A673 (cell line): ENCODE results near the gene FLACC1. TPM values are rescaled to one million over a fixed set of nuclear protein-coding genes. Genes with fewer than 3 reads are reported as not detected.

Experiments used
- BruUV-seq: library from RNA; stranded (reverse); fragments of 400-500 nt; replicated peaks from 2 replicates; lab custom pipeline; 2021; lab: Mats Ljungman, UMichigan
- CTCF ChIA-PET: fragments of 300-600 bp; sonication (Branson Sonifier 250); formaldehyde crosslinking; loops from one replicate; lab custom pipeline; 2022; ENCODE audit warnings: antibody characterized with exemption; lab: Charles Lee
- POLR2A ChIA-PET: fragments of 300-600 bp; sonication (Branson Sonifier 250); formaldehyde crosslinking; loops from one replicate; lab custom pipeline; 2022; ENCODE audit warnings: antibody characterized with exemption; ENCODE audit not compliant: low non-redundant PET; lab: Charles Lee
- DNase-seq: peaks from one replicate; pipeline ENCODE4 v3.0.0-alpha.2; 2015; ENCODE audit warnings: low spot score
- H3K27ac ChIP-seq: fragments of 200-600 bp; sonication (generic); 2 replicates; pipeline ENCODE4 v1.5.1; 2016; ENCODE audit warnings: mixed run types, low read depth, mild to moderate bottlenecking, mixed read lengths, antibody characterized with exemption, low read length; ENCODE audit not compliant: poor library complexity, severe bottlenecking
- H3K27me3 ChIP-seq: fragments of 200-600 bp; sonication (generic); replicated peaks from 2 replicates; pipeline ENCODE4 v1.6.1; 2017; ENCODE audit warnings: mixed run types, low read depth, mild to moderate bottlenecking, mixed read lengths, antibody characterized with exemption, low read length; ENCODE audit not compliant: insufficient read depth, poor library complexity
- H3K36me3 ChIP-seq: fragments of 200-600 bp; sonication (generic); 2 replicates; pipeline ENCODE4 v1.6.1; 2016; ENCODE audit warnings: mixed run types, mild to moderate bottlenecking, mixed read lengths, antibody characterized with exemption, low read length; ENCODE audit not compliant: insufficient read depth, poor library complexity, severe bottlenecking
- H3K4me1 ChIP-seq: fragments of 200-600 bp; sonication (generic); 2 replicates; pipeline ENCODE4 v1.6.1; 2017; ENCODE audit warnings: mixed run types, mild to moderate bottlenecking, mixed read lengths, antibody characterized with exemption, low read length; ENCODE audit not compliant: insufficient read depth, poor library complexity, severe bottlenecking
- H3K4me3 ChIP-seq: fragments of 200-600 bp; sonication (generic); 2 replicates; pipeline ENCODE4 v1.5.1; 2016; ENCODE audit warnings: low read depth, mixed run types, mild to moderate bottlenecking, mixed read lengths, low read length; ENCODE audit not compliant: poor library complexity, severe bottlenecking
- H3K9me3 ChIP-seq: fragments of 200-600 bp; sonication (generic); 2 replicates; pipeline ENCODE4 v1.6.1; 2016; ENCODE audit warnings: mixed run types, low read depth, mild to moderate bottlenecking, mixed read lengths, antibody characterized with exemption, low read length; ENCODE audit not compliant: poor library complexity, severe bottlenecking
- CTCF ChIP-seq: fragments of 300-800, 200-600 bp; sonication (generic); conservative IDR thresholded peaks from 2 replicates; pipeline ENCODE4 v1.5.1; 2017; ENCODE audit warnings: low read depth, mild to moderate bottlenecking, antibody characterized with exemption, low read length, moderate library complexity, mixed read lengths
- EZH2 ChIP-seq: fragments of 200-600 bp; sonication (generic); IDR thresholded peaks from 2 replicates; pipeline ENCODE4 v1.6.1; 2017; ENCODE audit warnings: borderline replicate concordance, low read depth, mild to moderate bottlenecking, mixed read lengths, antibody characterized with exemption, low read length; ENCODE audit not compliant: poor library complexity, severe bottlenecking
- intact Hi-C: fragments of 100-400 bp; cut with micrococcal nuclease; formaldehyde crosslinking; loops from one replicate; pipeline ENCODE4 v1.10.0; 2022; ENCODE audit not compliant: unreplicated experiment
- total RNA-seq: library from RNA; stranded (reverse); gene quantifications from 2 replicates; pipeline ENCODE4 v1.2.3, GENCODE V29; 2021

Gene FLACC1
- total RNA-seq, 1 experiment from 2014 or later = 2.4 TPM

- no peaks in the 10 kb centered on the region for H3K4me1 ChIP-seq
- no peak overlapping the region for H3K27ac ChIP-seq
- no peak overlapping the region for H3K4me3 ChIP-seq
- intact Hi-C loops = no loop called here
- no peaks in the 10 kb centered on the region for H3K36me3 ChIP-seq
- DNase-seq = no peak
- H3K27me3 ChIP-seq = no peaks in the 10 kb centered on the region
- POLR2A ChIA-PET = interaction anchor here (0.8 kb wide), 1 partner anchor 15 kb away, joined by 5 read pairs; no protein-coding TSS in a partner anchor
- no TSS peak for BruUV-seq
- TF ChIP-seq CTCF = no peak
- TF ChIP-seq EZH2 = no peak
- H3K9me3 ChIP-seq = peaks cover 10% of the 10 kb centered on the region
- CTCF ChIA-PET = no interaction called here
Measured at GRCh38 chr2:201322772-201323171, 34.4 kb downstream of the FLACC1 start.

DNA sequence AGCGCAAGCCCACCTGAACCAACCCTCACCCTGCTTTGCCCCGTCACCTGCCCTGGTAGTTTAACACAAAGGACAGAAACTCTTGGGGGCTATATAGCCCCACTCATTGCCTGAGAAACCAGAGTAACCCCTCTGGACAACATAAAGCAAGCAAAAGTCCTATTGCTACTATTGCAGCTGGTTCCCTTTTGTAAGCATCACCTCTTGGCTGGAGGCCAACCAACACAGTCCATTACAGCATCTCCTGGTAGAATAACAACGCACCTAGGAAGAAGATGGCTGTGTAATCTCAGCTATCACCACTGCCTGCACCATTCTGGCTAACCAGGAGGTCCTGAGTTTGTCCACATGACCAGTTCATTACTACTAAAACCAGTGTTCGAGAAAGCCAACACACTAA, 36.4 kb downstream of the FLACC1 start:
- no peak for TF ChIP-seq CTCF
- no peaks in the 10 kb centered on the region for H3K4me1 ChIP-seq
- H3K27me3 ChIP-seq = no peaks in the 10 kb centered on the region
- H3K27ac ChIP-seq = no peak overlapping the region
- intact Hi-C loops = no loop called here
- DNase-seq = no peak
- ChIA-PET POLR2A (no interaction called here), CTCF (no interaction called here)
- peaks cover 5% of the 10 kb centered on the region for H3K9me3 ChIP-seq
- no TSS peak for BruUV-seq
- H3K4me3 ChIP-seq = no peak overlapping the region
- H3K36me3 ChIP-seq = no peaks in the 10 kb centered on the region

GRCh38 chr2:201320257-201320656, 36.9 kb downstream of the FLACC1 start:
- no peaks in the 10 kb centered on the region for H3K4me1 ChIP-seq
- no peaks in the 10 kb centered on the region for H3K36me3 ChIP-seq
- no peak for TF ChIP-seq CTCF
- TF ChIP-seq EZH2 = no peak
- POLR2A ChIA-PET = no interaction called here
- H3K27me3 ChIP-seq = no peaks in the 10 kb centered on the region
- intact Hi-C loops = no loop called here
- DNase-seq = no peak
- CTCF ChIA-PET = no interaction called here
- BruUV-seq = no TSS peak
- H3K27ac ChIP-seq = no peak overlapping the region
- H3K9me3 ChIP-seq = peaks cover 5% of the 10 kb centered on the region
- H3K4me3 ChIP-seq = no peak overlapping the region
